ENCODE measurements around the gene OR4C13.

DNA sequence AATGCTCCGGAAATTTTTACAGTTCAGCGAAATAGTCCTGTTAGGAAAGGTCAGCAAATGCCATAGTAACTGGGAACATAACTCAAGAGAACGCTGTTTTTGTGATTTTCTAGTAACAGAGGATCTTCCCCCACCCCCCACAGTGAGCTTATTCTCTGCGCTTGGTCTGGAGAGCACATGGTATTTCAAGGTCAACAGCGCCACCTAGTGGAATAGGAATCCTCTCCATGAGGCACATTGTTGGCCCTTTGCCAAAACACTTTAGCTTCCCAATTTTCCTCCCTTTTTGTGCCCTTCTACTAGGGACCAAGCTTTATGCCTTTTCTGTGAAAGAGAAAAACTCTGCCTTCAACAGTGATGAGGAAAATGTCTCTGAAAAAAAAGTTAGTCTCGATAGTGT is 43.4 kb downstream of the OR4C13 start:
- TF ChIP-seq CTCF (conservative IDR thresholded peaks at IDR 0.05) (peak; percentile 71), ZFX (IDR thresholded peaks at IDR 0.05) (no peak)
